Esophagus muscularis mucosa (tissue), 3 donors: ENCODE data around the gene NOL6.

Source experiments
- POLR2A ChIP-seq: fragments of 450-650 bp; IDR thresholded peaks from one replicate; pipeline ENCODE4 v1.6.1; 2017; ENCODE audit warnings: antibody characterized with exemption, moderate library complexity, mild to moderate bottlenecking, low read depth
- POLR2AphosphoS5 ChIP-seq, 2 donors: sonication (generic); formaldehyde crosslinking; IDR thresholded peaks; one replicate each; pipeline ENCODE4 v1.6.1; 2017; ENCODE audit warnings: antibody characterized with exemption in 2 of 2
- TF ChIP-seq, protein P1 (sequence below), 3 experiments: fragments of 200-600 bp in 2 of 3; fragments of 450-650 bp in 1 of 3; sonication (generic) in 2 of 3; IDR thresholded peaks; one replicate each; pipeline ENCODE4 v1.5.1; 2017 to 2019; ENCODE audit warnings: antibody characterized with exemption in 3 of 3, mild to moderate bottlenecking in 2 of 3, moderate library complexity in 1 of 3

DNA sequence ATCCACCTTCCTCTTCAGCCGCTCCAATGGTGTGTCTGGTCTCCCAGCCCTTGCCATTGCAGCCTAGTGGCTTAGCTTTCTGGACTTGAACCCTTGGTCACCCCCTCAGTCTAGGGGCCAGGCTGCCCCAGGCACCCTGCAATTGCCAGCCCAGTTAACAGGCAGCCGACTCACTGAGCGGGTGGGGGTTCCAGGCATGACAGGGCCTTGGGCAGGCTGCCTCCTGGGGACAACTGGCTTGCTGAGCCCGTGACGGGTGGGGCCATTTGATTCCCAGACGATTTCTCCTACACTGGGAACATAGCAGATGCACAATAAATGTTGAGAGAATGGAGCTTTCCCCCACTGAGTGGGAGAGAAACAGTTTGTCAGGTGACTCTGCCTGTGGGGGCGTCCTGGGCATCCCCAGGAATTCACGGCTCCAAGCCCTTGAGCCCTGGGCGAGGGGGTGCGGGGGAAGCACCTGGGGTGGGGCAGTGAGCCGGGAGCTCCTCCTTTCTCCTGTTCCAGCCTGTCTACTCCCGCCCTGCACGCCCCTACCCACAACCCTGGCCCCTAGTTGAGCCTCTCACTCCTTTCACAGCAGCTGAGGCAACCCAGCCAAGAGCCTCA, 58.7 kb downstream of the NOL6 start:
- TF ChIP-seq, protein P1, sequence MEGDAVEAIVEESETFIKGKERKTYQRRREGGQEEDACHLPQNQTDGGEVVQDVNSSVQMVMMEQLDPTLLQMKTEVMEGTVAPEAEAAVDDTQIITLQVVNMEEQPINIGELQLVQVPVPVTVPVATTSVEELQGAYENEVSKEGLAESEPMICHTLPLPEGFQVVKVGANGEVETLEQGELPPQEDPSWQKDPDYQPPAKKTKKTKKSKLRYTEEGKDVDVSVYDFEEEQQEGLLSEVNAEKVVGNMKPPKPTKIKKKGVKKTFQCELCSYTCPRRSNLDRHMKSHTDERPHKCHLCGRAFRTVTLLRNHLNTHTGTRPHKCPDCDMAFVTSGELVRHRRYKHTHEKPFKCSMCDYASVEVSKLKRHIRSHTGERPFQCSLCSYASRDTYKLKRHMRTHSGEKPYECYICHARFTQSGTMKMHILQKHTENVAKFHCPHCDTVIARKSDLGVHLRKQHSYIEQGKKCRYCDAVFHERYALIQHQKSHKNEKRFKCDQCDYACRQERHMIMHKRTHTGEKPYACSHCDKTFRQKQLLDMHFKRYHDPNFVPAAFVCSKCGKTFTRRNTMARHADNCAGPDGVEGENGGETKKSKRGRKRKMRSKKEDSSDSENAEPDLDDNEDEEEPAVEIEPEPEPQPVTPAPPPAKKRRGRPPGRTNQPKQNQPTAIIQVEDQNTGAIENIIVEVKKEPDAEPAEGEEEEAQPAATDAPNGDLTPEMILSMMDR (IDR thresholded peaks at IDR 0.05): no peak
- TF ChIP-seq POLR2A (no peak), POLR2AphosphoS5 (IDR thresholded peaks at IDR 0.05) (no peak)
